ENCODE data around the gene LYPD1.

Gene LYPD1

DNA sequence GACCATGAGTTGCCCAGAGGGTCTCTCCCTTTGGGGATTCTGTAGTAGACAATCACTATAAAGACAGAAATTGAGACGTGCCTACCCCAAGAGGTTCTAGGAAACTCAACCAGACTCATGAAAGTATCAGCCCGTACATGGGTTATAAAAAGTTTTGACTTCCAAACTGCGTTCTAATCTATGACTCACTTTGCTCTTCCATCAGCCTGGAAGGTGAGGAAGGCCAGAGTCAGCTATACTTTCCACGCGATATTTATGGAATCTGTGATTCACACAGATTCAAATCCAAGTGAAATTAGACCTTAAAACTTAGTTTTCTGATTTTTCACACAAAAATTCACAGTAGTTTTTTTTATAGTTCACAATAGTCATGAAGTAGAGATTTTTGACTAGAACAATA lies 7.7 kb upstream of the LYPD1 start:
- DNase-seq (ENCODE audit: low spot score in 2 of 2) (no peak), ATAC-seq (no peak)
- no peak overlapping the region for H3K27ac Mint-ChIP-seq
- no peaks in the 10 kb centered on the region for H3K4me1 Mint-ChIP-seq
- no peaks in the 10 kb centered on the region for H3K36me3 Mint-ChIP-seq
- no peak overlapping the region for H3K4me3 Mint-ChIP-seq
- H3K9me3 Mint-ChIP-seq, result peaks cover 3% of the 10 kb centered on the region

- no peaks in the 10 kb centered on the region for H3K4me1 Mint-ChIP-seq
- peaks cover 3% of the 10 kb centered on the region for H3K9me3 Mint-ChIP-seq
- H3K4me3 Mint-ChIP-seq, result no peak overlapping the region
- no peaks in the 10 kb centered on the region for H3K36me3 Mint-ChIP-seq
- DNase-seq (ENCODE audit: low spot score in 2 of 2) (no peak), ATAC-seq (no peak)
- no peak overlapping the region for H3K27ac Mint-ChIP-seq
Observed at GRCh38 chr2:132676999-132677398, 7.0 kb upstream of the LYPD1 start.

- peak overlapping the region; percentile 50 for H3K27ac Mint-ChIP-seq
- DNase-seq (ENCODE audit: low spot score in 2 of 2) (no peak), ATAC-seq (no peak)
- H3K9me3 Mint-ChIP-seq, result peaks cover 3% of the 10 kb centered on the region
- peaks cover 5% of the 10 kb centered on the region for H3K4me1 Mint-ChIP-seq
- no peaks in the 10 kb centered on the region for H3K36me3 Mint-ChIP-seq
- H3K4me3 Mint-ChIP-seq, result no peak overlapping the region
Observed at GRCh38 chr2:132671151-132671835, 1.3 kb upstream of the LYPD1 start.

DNA sequence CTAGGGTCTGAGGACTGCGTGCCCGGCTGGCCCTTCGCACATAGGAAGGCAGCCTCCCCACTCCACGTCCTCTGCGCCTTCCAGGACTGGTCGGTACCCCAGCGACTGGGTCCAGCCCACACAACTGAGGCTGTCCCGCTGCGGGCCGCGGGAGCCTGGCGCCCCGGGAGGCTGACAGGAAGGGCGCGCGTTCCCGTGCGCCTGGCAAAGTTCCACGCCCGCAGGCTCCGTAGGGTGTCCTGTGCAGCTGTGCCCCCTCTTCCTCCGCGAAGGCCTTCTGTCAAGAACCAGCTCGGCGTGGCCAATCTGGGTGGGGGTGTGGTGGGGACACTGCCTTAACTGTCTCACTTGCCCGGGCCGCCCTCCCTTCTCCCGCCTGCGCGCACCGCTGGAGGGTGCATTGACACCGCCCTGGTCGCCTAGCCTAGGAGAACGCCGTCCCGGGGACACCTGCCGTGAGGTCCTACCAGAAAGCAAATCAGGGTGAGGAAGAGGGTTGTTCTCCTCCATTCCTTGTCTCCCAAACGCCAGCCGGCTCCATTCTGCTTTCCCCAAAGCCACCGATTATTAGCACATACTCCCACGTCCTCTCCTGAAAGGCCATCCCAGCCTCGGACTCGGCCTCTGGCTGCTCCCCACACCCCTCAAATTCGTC lies 618 bp upstream of the LYPD1 start:
- peaks cover 3% of the 10 kb centered on the region for H3K9me3 Mint-ChIP-seq
- H3K4me3 Mint-ChIP-seq, result no peak overlapping the region
- no peak for DNase-seq (ENCODE audit: low spot score in 2 of 2)
- no peak for ATAC-seq
- no peaks in the 10 kb centered on the region for H3K36me3 Mint-ChIP-seq
- peaks cover 5% of the 10 kb centered on the region for H3K4me1 Mint-ChIP-seq
- peak overlapping the region; percentile 50 for H3K27ac Mint-ChIP-seq

DNA sequence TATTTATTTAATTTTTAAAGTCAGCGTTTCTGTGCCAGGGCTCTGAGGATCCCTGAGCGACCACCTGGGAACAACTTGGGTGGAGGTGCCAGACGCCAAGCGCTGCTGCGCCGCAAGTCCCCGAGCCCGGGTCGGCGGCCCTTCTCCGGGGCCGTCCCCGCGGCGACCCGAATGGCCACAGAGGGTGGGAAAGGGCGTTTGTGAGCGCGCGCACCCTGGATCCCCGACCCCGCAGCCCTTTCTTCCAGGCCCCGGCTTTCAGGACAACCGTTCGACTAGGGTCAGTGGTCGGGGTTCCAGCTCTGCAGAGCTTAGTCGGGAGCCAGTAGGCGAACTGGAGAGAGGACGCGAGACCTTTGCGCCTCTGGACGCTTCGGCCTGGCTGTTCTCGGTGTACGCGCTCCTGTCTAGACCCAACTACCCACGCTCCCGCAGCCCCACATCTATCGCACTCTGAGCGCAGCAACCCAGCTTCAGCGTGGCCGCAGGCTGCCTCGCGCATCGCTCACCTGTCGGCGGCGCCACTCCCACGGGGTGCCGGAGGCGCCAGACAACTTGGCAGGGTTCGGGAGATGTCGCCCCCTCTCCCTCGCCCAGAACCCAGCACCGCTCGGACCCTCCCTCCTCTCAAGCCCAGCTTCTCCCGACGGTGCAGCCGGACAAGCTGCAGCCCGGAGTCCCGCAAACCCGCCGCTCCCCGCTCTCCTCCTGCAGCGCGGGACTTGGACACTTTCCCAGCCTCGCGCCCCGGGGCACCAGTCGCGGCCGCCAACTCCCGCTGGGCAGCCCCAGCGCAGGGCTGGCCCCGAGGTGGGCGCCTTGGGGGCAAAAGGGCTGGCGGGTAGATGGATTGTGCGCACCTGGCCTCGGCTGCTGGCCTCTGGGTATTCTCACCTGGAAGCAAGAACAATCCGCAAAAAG lies 758 bp downstream of the LYPD1 start:
- DNase-seq (ENCODE audit: low spot score in 2 of 2) (no peak), ATAC-seq (no peak)
- Mint-ChIP-seq H3K36me3 (no peaks in the 10 kb centered on the region), H3K4me1 (peaks cover 5% of the 10 kb centered on the region), H3K27ac (no peak overlapping the region), H3K4me3 (no peak overlapping the region), H3K9me3 (peaks cover 3% of the 10 kb centered on the region)

- H3K4me1 Mint-ChIP-seq, result peaks cover 5% of the 10 kb centered on the region
- H3K27ac Mint-ChIP-seq, result no peak overlapping the region
- no peak for DNase-seq (ENCODE audit: low spot score in 2 of 2)
- H3K36me3 Mint-ChIP-seq, result no peaks in the 10 kb centered on the region
- no peak for ATAC-seq
- H3K9me3 Mint-ChIP-seq, result peaks cover 3% of the 10 kb centered on the region
- H3K4me3 Mint-ChIP-seq, result no peak overlapping the region
Observed at GRCh38 chr2:132668189-132668823, 1.7 kb downstream of the LYPD1 start.

- Mint-ChIP-seq H3K36me3 (no peaks in the 10 kb centered on the region), H3K27ac (no peak overlapping the region), H3K9me3 (peaks cover 3% of the 10 kb centered on the region), H3K4me1 (peaks cover 5% of the 10 kb centered on the region), H3K4me3 (no peak overlapping the region)
- ATAC-seq, result no peak
- no peak for DNase-seq (ENCODE audit: low spot score in 2 of 2)
Observed at GRCh38 chr2:132667706-132668105, 2.3 kb downstream of the LYPD1 start.

GRCh38 chr2:132665401-132666140 lies 4.4 kb downstream of the LYPD1 start:
- Mint-ChIP-seq H3K27ac (no peak overlapping the region), H3K4me3 (no peak overlapping the region), H3K9me3 (no peaks in the 10 kb centered on the region), H3K36me3 (no peaks in the 10 kb centered on the region), H3K4me1 (no peaks in the 10 kb centered on the region)
- DNase-seq (ENCODE audit: low spot score in 2 of 2), result no peak
- no peak for ATAC-seq

- no peak overlapping the region for H3K4me3 Mint-ChIP-seq
- no peaks in the 10 kb centered on the region for H3K36me3 Mint-ChIP-seq
- H3K4me1 Mint-ChIP-seq, result no peaks in the 10 kb centered on the region
- H3K27ac Mint-ChIP-seq, result no peak overlapping the region
- no peak for ATAC-seq
- no peaks in the 10 kb centered on the region for H3K9me3 Mint-ChIP-seq
- DNase-seq (ENCODE audit: low spot score in 2 of 2), result no peak
Observed at GRCh38 chr2:132664096-132664495, 5.9 kb downstream of the LYPD1 start.

DNA sequence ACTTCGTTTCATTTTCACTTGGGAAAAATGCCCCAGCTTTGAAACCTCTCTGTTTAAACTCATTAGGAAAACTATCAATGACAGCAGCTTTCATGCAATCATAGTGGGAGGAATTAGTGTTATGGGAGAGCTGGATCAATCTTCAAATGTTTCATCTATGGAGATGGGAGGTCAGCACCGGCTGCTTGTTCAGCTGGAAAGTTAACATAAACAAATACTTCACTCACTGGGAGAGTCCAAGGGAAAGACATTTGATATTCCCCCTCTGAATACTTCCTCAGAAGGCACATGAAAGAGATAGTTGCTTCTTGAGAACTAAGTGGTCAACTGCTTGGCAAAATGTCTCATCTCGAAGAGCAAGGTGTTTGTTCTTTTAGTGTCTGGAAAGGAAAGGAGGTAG lies 7.3 kb downstream of the LYPD1 start:
- Mint-ChIP-seq H3K36me3 (no peaks in the 10 kb centered on the region), H3K4me3 (no peak overlapping the region), H3K9me3 (no peaks in the 10 kb centered on the region), H3K4me1 (no peaks in the 10 kb centered on the region), H3K27ac (no peak overlapping the region)
- ATAC-seq, result no peak
- DNase-seq (ENCODE audit: low spot score in 2 of 2), result no peak

DNA sequence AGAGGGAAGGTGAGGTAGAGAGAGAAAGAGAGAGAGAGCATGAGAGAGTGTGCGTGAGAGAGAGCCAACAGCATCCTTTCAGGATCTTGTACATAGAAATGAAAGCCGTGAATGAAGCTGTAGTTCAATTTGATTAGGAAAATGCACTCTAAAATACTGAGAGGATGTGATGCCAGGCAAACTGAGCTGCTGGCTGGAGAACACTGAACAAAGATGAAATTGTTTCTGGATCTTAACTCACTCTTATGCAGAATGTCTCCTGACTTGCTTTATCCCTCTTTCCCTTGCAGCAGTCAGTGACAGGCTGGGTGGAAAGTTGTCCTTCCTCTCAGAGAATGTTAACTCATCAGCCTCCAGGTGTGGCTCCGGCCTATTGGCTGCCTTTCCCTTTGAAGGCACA lies 10.7 kb downstream of the LYPD1 start:
- DNase-seq (ENCODE audit: low spot score in 2 of 2) (no peak), ATAC-seq (no peak)
- Mint-ChIP-seq H3K4me1 (no peaks in the 10 kb centered on the region), H3K36me3 (no peaks in the 10 kb centered on the region), H3K4me3 (no peak overlapping the region), H3K27ac (no peak overlapping the region), H3K9me3 (peaks cover 4% of the 10 kb centered on the region)

GRCh38 chr2:132656266-132656975 lies 13.6 kb downstream of the LYPD1 start:
- ATAC-seq, result no peak
- no peaks in the 10 kb centered on the region for H3K4me1 Mint-ChIP-seq
- DNase-seq (ENCODE audit: low spot score in 2 of 2), result no peak
- peaks cover 8% of the 10 kb centered on the region for H3K9me3 Mint-ChIP-seq
- no peak overlapping the region for H3K27ac Mint-ChIP-seq
- H3K4me3 Mint-ChIP-seq, result no peak overlapping the region
- H3K36me3 Mint-ChIP-seq, result no peaks in the 10 kb centered on the region

DNA sequence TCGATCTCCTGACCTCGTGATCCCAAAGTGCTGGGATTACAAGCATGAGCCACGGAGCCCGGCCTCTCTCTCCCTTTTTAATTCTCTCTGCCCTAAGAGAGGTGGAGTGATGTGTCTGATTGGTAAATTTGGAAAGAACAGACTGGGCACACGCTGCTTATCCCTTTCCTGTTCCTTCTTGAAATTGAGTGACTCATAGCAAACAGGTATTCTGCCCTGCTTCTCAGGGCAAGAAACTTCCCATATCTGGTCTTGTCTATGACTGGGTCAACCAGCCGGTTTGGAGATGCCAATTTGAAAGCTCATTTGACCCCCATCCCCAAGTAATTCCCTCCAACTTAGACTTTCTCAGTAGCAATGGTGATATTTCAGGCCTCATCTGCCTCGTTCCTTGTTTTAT lies 15.0 kb downstream of the LYPD1 start:
- no peak overlapping the region for H3K4me3 Mint-ChIP-seq
- DNase-seq (ENCODE audit: low spot score in 2 of 2), result no peak
- no peaks in the 10 kb centered on the region for H3K4me1 Mint-ChIP-seq
- no peaks in the 10 kb centered on the region for H3K36me3 Mint-ChIP-seq
- ATAC-seq, result no peak
- H3K9me3 Mint-ChIP-seq, result peaks cover 8% of the 10 kb centered on the region
- H3K27ac Mint-ChIP-seq, result no peak overlapping the region

DNA sequence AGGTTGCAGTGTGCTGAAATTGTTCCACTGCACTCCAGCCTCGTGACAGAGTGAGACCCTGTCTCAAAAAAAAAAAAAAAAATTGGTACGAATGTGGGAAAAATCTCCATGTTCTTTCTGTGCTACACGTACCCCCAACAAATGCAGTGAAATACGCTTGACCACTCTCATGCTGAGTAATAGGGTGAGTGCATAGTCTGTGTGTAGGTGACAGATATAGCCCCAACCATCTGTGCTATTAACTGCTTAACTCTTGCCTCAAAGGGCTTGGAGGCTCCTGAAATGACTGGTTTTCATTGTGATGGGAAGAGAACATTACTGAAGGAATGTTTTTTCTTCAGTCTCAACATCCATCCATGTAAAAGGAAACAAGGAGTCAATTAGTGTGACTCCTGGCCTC lies 15.7 kb downstream of the LYPD1 start:
- H3K27ac Mint-ChIP-seq, result no peak overlapping the region
- ATAC-seq (no peak), DNase-seq (ENCODE audit: low spot score in 2 of 2) (no peak)
- peaks cover 8% of the 10 kb centered on the region for H3K9me3 Mint-ChIP-seq
- no peak overlapping the region for H3K4me3 Mint-ChIP-seq
- H3K36me3 Mint-ChIP-seq, result no peaks in the 10 kb centered on the region
- H3K4me1 Mint-ChIP-seq, result no peaks in the 10 kb centered on the region

Data from stimulated activated effector memory CD8-positive, alpha-beta T cell treated with anti-CD3 and anti-CD28 coated beads, Interleukin-12 subunit alpha, Interleukin-12 subunit beta, amount 100 ng/mL, for 72 hours (primary cell).